Upper lobe of right lung (tissue), 1 donor: ENCODE data around the gene KIAA0753. TPM values are rescaled to one million over a fixed set of nuclear protein-coding genes. Genes with fewer than 3 reads are reported as not detected.
A peak's percentile ranks its signal among the peaks of the same experiment; 100 is the strongest.

Source experiments
- ATAC-seq: fragments of 200-7000 bp; cut with Tn5 transposase; one replicate; pipeline ENCODE4 v1.9.1; 2020; ENCODE audit warnings: mild to moderate bottlenecking, moderate library complexity
- DNase-seq: peaks from one replicate; pipeline ENCODE4 v3.0.0-alpha.2; 2020
- H3K27ac ChIP-seq: fragments of 200-600 bp; one replicate; pipeline ENCODE4 v1.8.0; 2022
- H3K27me3 ChIP-seq: fragments of 200-600 bp; one replicate; pipeline ENCODE4 v1.8.0; 2022; ENCODE audit warnings: mild to moderate bottlenecking
- H3K36me3 ChIP-seq: fragments of 200-600 bp; one replicate; pipeline ENCODE4 v1.8.0; 2022
- H3K4me1 ChIP-seq: fragments of 200-600 bp; one replicate; pipeline ENCODE4 v1.8.0; 2022
- H3K4me3 ChIP-seq: fragments of 200-600 bp; one replicate; pipeline ENCODE4 v1.8.0; 2022; ENCODE audit warnings: mild to moderate bottlenecking
- H3K9me3 ChIP-seq: fragments of 200-600 bp; one replicate; pipeline ENCODE4 v1.8.0; 2022
- CTCF ChIP-seq: fragments of 200-600 bp; IDR thresholded peaks from one replicate; pipeline ENCODE4 v1.8.0; 2022; ENCODE audit warnings: antibody characterized with exemption
- intact Hi-C: fragments of 100-400 bp; cut with DNase I; formaldehyde crosslinking; loops from one replicate; pipeline ENCODE4 v1.11.0; 2022
- total RNA-seq: library from RNA; stranded (reverse); fragmentation: NEBNext Ultra II Directional; extraction: Animal tissue kit (Norgen Biotek cat#: 25700); gene quantifications from one replicate; pipeline ENCODE4 v1.2.1, GENCODE V29; 2021
- donor health status: DM: no; HTN: yes; CAD: no; lungs with severe emphysema.

The KIAA0753 gene
- total RNA-seq, 1 donor from 2014 or later = 18.3 TPM

- Histone ChIP-seq H3K9me3 (no peaks in the 10 kb centered on the region), H3K27ac (no peak overlapping the region), H3K4me1 (peaks cover 14% of the 10 kb centered on the region), H3K4me3 (peak overlapping the region; percentile 25), H3K36me3 (no peaks in the 10 kb centered on the region), H3K27me3 (peaks cover 12% of the 10 kb centered on the region)
- DNase-seq = peak; percentile 81
- peak; percentile 17 for ATAC-seq
- intact Hi-C loops = no loop called here
- no peak for TF ChIP-seq CTCF
Observed at GRCh38 chr17:6654841-6655731, 14.6 kb upstream of the KIAA0753 start.

GRCh38 chr17:6651919-6652452 lies 11.5 kb upstream of the KIAA0753 start:
- Histone ChIP-seq H3K27me3 (peaks cover 12% of the 10 kb centered on the region), H3K4me3 (peak overlapping the region; percentile 84), H3K27ac (peak overlapping the region; percentile 98), H3K9me3 (no peaks in the 10 kb centered on the region), H3K4me1 (peaks cover 21% of the 10 kb centered on the region), H3K36me3 (peaks cover 27% of the 10 kb centered on the region)
- DNase-seq (peak; percentile 76), ATAC-seq (peak; percentile 30)
- intact Hi-C loops = no loop called here
- TF ChIP-seq CTCF = no peak

- TF ChIP-seq CTCF = no peak
- Histone ChIP-seq H3K36me3 (peaks cover 32% of the 10 kb centered on the region), H3K9me3 (no peaks in the 10 kb centered on the region), H3K4me3 (peak within 1 kb of the TSS; percentile 84), H3K4me1 (peaks cover 21% of the 10 kb centered on the region), H3K27me3 (peaks cover 12% of the 10 kb centered on the region), H3K27ac (peak within 1 kb of the TSS; percentile 98)
- peak; percentile 99 for ATAC-seq
- intact Hi-C loops = no loop called here
- peak; percentile 98 for DNase-seq
Observed at GRCh38 chr17:6651354-6651918, 10.9 kb upstream of the KIAA0753 start, which contains the start of the genes C17orf100 and MED31. C17orf100 (plus strand) TSS chr17:6651762; CDS start chr17:6651914, 152 bp downstream. MED31 (minus strand) TSS chr17:6651605; CDS start chr17:6651528, 77 bp downstream.

GRCh38 chr17:6648181-6648580 lies 7.7 kb upstream of the KIAA0753 start:
- TF ChIP-seq CTCF = no peak
- Histone ChIP-seq H3K9me3 (no peaks in the 10 kb centered on the region), H3K36me3 (peaks cover 63% of the 10 kb centered on the region), H3K27me3 (no peaks in the 10 kb centered on the region), H3K4me1 (peaks cover 21% of the 10 kb centered on the region), H3K27ac (no peak overlapping the region), H3K4me3 (no peak overlapping the region)
- no peak for ATAC-seq
- DNase-seq = no peak
- intact Hi-C loops = no loop called here

GRCh38 chr17:6643451-6644125 lies 3.1 kb upstream of the KIAA0753 start:
- H3K4me3 ChIP-seq = no peak overlapping the region
- intact Hi-C loops = no loop called here

More at GRCh38 chr17:6643451-6644125, 3.1 kb upstream of the KIAA0753 start:
- H3K27me3 ChIP-seq = no peaks in the 10 kb centered on the region
- no peak overlapping the region for H3K27ac ChIP-seq
- no peaks in the 10 kb centered on the region for H3K9me3 ChIP-seq
- ATAC-seq (no peak), DNase-seq (no peak)
- H3K36me3 ChIP-seq = peaks cover 54% of the 10 kb centered on the region
- peaks cover 25% of the 10 kb centered on the region for H3K4me1 ChIP-seq
- TF ChIP-seq CTCF = no peak
